Osteocyte (in vitro differentiated cells): ENCODE measurements around the gene BBS2. TPM values are rescaled to one million over a fixed set of nuclear protein-coding genes. Genes with fewer than 3 reads are reported as not detected.
A peak's percentile ranks its signal among the peaks of the same experiment; 100 is the strongest.

Experiments
- DNase-seq: peaks from one replicate; pipeline ENCODE4 v3.0.0; 2021; ENCODE audit warnings: mixed read lengths; ENCODE audit not compliant: unreplicated experiment; ENCODE audit errors: extremely low spot score
- H3K27ac Mint-ChIP-seq: one replicate; pipeline ENCODE4 v1.8.0; 2021; ENCODE audit warnings: mild to moderate bottlenecking, mixed read lengths; ENCODE audit not compliant: unreplicated experiment
- H3K27me3 Mint-ChIP-seq: one replicate; pipeline ENCODE4 v1.8.0; 2021; ENCODE audit warnings: mixed read lengths; ENCODE audit not compliant: unreplicated experiment
- H3K36me3 Mint-ChIP-seq: one replicate; pipeline ENCODE4 v1.8.0; 2021; ENCODE audit warnings: mixed read lengths; ENCODE audit not compliant: unreplicated experiment
- H3K4me1 Mint-ChIP-seq: one replicate; pipeline ENCODE4 v1.8.0; 2021; ENCODE audit warnings: mixed read lengths; ENCODE audit not compliant: unreplicated experiment
- H3K4me3 Mint-ChIP-seq: one replicate; pipeline ENCODE4 v1.8.0; 2021; ENCODE audit warnings: mild to moderate bottlenecking, moderate library complexity, mixed read lengths; ENCODE audit not compliant: unreplicated experiment
- H3K9me3 Mint-ChIP-seq: one replicate; pipeline ENCODE4 v1.8.0; 2021; ENCODE audit warnings: mixed read lengths; ENCODE audit not compliant: unreplicated experiment
- total RNA-seq: library from RNA; stranded (reverse); gene quantifications from 2 replicates; pipeline ENCODE4 v1.2.1, GENCODE V29; 2021
- TF ChIP-seq, protein P1 (sequence below): fragments of 200-600 bp; sonication (generic); IDR thresholded peaks from 2 replicates; pipeline ENCODE4 v1.5.0; 2021; ENCODE audit warnings: antibody characterized with exemption, mild to moderate bottlenecking, moderate library complexity

The BBS2 gene
- total RNA-seq, 1 donor from 2014 or later: 58.7 TPM

DNA sequence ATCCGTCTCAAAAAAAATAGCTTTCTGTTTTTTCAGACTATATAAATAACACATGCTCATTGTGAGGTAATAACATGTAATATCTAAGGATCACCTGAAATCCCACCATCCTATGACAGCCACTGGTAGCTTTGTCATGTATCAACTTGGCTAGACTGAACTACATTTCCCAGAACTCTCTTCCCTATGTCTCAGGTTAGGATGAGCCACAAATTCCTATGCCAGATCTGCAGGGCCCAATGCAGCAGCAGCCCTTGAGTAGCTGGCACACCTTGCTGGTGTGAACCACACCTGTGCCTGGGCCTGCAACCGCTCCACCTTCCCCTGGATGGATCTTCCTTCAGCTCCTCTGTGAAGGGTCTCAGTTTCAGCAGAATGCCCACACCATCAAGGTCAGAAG lies 40.4 kb downstream of the BBS2 start:
- Mint-ChIP-seq H3K4me1 (peaks cover 27% of the 10 kb centered on the region), H3K9me3 (no peaks in the 10 kb centered on the region), H3K27ac (peak overlapping the region; percentile 11), H3K36me3 (peaks cover 59% of the 10 kb centered on the region), H3K27me3 (no peaks in the 10 kb centered on the region), H3K4me3 (no peak overlapping the region)
- TF ChIP-seq, protein P1, sequence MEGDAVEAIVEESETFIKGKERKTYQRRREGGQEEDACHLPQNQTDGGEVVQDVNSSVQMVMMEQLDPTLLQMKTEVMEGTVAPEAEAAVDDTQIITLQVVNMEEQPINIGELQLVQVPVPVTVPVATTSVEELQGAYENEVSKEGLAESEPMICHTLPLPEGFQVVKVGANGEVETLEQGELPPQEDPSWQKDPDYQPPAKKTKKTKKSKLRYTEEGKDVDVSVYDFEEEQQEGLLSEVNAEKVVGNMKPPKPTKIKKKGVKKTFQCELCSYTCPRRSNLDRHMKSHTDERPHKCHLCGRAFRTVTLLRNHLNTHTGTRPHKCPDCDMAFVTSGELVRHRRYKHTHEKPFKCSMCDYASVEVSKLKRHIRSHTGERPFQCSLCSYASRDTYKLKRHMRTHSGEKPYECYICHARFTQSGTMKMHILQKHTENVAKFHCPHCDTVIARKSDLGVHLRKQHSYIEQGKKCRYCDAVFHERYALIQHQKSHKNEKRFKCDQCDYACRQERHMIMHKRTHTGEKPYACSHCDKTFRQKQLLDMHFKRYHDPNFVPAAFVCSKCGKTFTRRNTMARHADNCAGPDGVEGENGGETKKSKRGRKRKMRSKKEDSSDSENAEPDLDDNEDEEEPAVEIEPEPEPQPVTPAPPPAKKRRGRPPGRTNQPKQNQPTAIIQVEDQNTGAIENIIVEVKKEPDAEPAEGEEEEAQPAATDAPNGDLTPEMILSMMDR: no peak
- DNase-seq: no peak

DNA sequence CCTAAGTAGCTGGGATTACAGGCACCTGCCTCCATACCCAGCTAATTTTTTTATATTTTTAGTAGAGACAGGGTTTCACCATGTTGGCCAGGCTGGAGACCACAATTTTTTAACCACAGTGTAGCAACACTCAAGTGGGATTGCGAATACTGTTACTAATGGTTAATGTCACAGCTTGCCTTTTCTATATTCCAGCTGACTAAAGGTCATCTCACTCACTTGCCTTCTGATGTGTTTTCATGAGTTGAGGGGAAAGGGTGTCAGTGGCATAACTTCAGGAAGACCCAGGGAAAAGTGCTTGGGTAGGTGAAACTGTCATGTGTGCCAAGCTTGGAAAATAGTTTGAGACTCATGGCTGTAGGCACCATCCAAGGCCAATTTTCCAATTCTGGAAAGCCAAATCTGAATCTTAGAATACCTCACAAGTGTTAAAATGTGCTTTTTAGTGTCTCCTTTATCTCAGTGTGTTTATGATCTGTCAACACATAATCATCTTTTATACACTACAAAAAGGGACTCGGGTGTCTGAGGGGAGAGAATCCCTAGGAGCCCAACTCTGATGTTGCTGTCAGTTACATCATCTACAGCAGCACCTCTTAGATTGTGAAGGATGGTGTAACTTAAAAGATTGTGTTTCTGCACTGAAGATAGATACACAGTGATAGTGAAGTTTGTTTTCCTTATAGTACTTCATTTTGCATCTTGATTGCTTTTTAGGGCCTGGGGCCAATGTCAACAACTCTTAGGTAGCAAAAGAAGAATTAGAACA lies 41.4 kb downstream of the BBS2 start:
- Mint-ChIP-seq H3K4me1 (peaks cover 27% of the 10 kb centered on the region), H3K27ac (peak overlapping the region; percentile 86), H3K4me3 (no peak overlapping the region), H3K27me3 (no peaks in the 10 kb centered on the region), H3K9me3 (no peaks in the 10 kb centered on the region), H3K36me3 (peaks cover 53% of the 10 kb centered on the region)
- no peak for DNase-seq
- TF ChIP-seq, protein P1: no peak

DNA sequence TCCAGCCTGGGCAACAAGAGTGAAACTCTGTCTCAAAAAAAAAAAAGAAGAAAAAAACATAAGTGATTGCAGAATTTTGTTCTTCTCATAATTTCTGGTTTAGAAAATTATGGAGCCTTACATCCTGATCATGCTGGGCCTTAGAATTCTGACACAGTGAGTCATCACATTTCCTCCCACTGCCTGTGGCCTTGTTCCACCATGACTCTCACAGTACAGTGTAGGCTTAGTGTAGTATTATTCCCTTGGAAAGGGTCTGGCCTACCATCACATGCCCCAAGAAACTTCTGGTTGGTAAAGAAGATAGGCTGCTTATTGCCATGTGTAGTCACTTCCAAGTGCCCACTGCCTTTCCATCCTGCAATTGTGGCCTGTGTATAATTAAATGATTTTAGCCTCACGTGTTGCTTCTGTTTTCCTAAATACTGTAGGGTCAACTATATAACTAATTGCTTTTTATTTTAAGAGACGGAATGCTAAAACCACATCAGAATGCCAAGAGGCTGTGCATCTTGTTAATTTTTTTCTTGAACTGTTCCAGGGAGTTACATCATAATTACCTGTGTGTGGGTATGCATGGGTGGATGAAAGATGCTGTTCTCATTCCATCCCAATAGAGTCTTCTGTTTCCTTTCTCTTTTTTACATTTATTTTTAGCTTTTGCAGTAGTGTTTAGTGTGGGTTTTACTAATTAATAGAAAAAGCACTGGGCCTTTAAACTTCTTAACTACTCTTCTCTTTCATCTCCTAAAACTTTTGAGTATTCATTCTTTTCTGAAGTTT lies 42.5 kb downstream of the BBS2 start:
- Mint-ChIP-seq H3K27me3 (no peaks in the 10 kb centered on the region), H3K4me1 (peaks cover 26% of the 10 kb centered on the region), H3K36me3 (peaks cover 55% of the 10 kb centered on the region), H3K4me3 (no peak overlapping the region), H3K9me3 (no peaks in the 10 kb centered on the region), H3K27ac (peak overlapping the region; percentile 86)
- TF ChIP-seq, protein P1: no peak
- no peak for DNase-seq

DNA sequence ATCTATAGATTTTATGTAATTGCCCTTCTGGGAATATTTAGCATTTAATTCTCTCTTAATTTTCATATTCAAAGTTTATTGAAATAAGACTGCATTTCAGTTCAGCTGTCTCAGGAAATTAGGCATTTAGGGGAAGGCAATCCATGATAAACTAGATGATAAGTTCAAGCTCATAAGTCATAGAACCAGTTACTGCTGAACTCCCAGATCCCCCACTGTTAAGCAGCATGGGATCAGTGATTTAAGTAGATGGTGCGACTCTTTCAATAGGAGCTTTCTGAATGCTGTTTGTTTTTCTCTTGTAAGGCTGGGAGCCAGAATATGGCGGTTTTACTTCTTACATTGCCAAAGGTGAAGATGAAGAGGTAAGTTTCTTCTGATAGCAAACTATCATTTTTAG lies 44.6 kb downstream of the BBS2 start:
- peak overlapping the region; percentile 20 for H3K27ac Mint-ChIP-seq
- no peak for DNase-seq
- no peak overlapping the region for H3K4me3 Mint-ChIP-seq
- H3K36me3 Mint-ChIP-seq: peaks cover 58% of the 10 kb centered on the region
- H3K4me1 Mint-ChIP-seq: peaks cover 20% of the 10 kb centered on the region
- TF ChIP-seq, protein P1: no peak
- no peaks in the 10 kb centered on the region for H3K9me3 Mint-ChIP-seq
- no peaks in the 10 kb centered on the region for H3K27me3 Mint-ChIP-seq

DNA sequence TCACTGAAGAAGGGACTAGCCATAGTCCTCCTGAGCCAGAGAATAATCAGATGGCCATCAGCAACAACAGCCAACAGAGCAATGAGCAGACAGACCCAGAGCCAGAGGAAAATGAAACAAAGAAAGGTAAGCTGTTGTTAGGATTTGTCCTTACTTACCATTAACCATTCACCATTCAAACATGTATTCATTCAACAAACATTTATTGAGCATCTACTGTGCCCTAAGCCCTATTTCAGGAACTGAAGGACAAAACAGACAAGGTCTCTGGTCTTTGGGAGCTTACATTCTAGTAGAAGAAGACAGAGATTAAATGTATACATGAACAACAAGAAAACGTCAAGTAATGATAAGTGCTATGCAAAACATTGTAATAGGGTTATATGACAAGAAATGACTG lies 49.2 kb downstream of the BBS2 start:
- Mint-ChIP-seq H3K4me3 (no peak overlapping the region), H3K27me3 (no peaks in the 10 kb centered on the region), H3K4me1 (peaks cover 3% of the 10 kb centered on the region), H3K36me3 (peaks cover 62% of the 10 kb centered on the region), H3K9me3 (no peaks in the 10 kb centered on the region), H3K27ac (no peak overlapping the region)
- TF ChIP-seq, protein P1: no peak
- no peak for DNase-seq
